Measurements from ENCODE around the gene RANBP3L.
"Not testable (repeated sequence)": the region's sequence is repeated elsewhere in the genome, so short reads cannot be mapped to it uniquely, and the experiment has no call there.

The RANBP3L gene

GRCh38 chr5:36202521-36202961, 99.2 kb downstream of the RANBP3L start:
- DNase-seq: no peak

- no peak for DNase-seq
These were observed 101.2 kb downstream of the RANBP3L start for GRCh38 chr5:36200513-36200912.

GRCh38 chr5:36199620-36200019, 102.1 kb downstream of the RANBP3L start:
- DNase-seq: no peak

- not testable (repeated sequence) for DNase-seq
These were observed 102.9 kb downstream of the RANBP3L start for GRCh38 chr5:36198783-36199182.

All from NCI-H526 (cell line).